Measurements from ENCODE around the gene SHROOM4. TPM values are rescaled to one million over a fixed set of nuclear protein-coding genes. Genes with fewer than 3 reads are reported as not detected.
A peak's percentile ranks its signal among the peaks of the same experiment; 100 is the strongest.

The SHROOM4 gene
- total RNA-seq, 6 experiments from 2014 or later: 0.55 to 2.0 (median 1.2) TPM

DNA sequence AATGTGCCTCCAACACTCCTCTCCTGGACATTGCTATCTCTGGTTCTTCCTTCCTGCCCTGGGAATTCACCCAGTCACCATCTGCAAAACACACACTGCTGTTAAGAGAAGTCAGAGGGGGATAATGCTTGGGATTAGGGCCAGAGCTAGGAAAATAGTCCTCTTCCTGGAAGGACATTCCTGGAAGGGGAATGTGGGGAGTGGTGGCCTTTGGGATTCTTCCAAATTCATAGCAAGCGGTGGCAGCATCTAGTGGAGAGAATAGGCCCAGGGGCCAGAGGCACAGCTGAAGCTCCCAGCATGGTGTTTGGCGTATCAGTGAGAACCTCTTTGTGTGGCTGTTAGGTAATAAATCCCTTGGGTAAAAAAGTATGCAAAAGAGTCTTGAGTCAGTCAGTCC lies 34.3 kb downstream of the SHROOM4 start:
- intact Hi-C loops (cut with DNase I): no loop called here
- H3K9me3 ChIP-seq: no peaks in the 10 kb centered on the region
- no peaks in the 10 kb centered on the region for H3K36me3 ChIP-seq
- H3K4me1 ChIP-seq: no peaks in the 10 kb centered on the region
- no peak overlapping the region for H3K4me3 ChIP-seq
- ATAC-seq: peak; percentile 24 to 69 (median 61)
- no peaks in the 10 kb centered on the region for H3K27me3 ChIP-seq
- 57% methylated on average over 2 of the region's 2 CpGs for WGBS (ENCODE audit: insufficient coverage, low coverage, low lambda C conversion rate, missing lambda C conversion rate)
- DNase-seq: no peak
- no peak for TF ChIP-seq POLR2A (IDR thresholded peaks at IDR 0.05)
- TF ChIP-seq, protein P1, sequence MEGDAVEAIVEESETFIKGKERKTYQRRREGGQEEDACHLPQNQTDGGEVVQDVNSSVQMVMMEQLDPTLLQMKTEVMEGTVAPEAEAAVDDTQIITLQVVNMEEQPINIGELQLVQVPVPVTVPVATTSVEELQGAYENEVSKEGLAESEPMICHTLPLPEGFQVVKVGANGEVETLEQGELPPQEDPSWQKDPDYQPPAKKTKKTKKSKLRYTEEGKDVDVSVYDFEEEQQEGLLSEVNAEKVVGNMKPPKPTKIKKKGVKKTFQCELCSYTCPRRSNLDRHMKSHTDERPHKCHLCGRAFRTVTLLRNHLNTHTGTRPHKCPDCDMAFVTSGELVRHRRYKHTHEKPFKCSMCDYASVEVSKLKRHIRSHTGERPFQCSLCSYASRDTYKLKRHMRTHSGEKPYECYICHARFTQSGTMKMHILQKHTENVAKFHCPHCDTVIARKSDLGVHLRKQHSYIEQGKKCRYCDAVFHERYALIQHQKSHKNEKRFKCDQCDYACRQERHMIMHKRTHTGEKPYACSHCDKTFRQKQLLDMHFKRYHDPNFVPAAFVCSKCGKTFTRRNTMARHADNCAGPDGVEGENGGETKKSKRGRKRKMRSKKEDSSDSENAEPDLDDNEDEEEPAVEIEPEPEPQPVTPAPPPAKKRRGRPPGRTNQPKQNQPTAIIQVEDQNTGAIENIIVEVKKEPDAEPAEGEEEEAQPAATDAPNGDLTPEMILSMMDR (IDR thresholded peaks at IDR 0.05): no peak
- no peak overlapping the region for H3K27ac ChIP-seq

DNA sequence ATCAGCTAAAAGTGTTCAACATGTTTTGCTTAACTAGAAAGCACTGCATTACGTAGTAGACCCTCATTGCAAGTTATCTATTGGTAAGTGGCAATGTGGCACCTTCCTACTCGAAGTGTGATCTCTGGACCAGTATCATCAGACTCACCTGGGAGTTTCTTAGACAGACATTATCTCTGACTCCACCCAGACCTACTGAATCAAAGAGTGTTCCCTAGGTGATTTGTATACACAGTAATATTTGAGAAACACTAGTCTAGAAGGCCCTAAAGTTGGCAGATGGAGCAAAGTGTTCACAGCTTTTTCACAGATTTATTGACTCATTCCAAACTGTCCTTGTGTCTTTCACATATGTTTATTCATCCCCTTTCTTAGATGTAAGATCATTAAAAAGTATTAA lies 35.7 kb downstream of the SHROOM4 start:
- TF ChIP-seq, protein P1 (IDR thresholded peaks at IDR 0.05): no peak
- no peak for TF ChIP-seq POLR2A (IDR thresholded peaks at IDR 0.05)
- Histone ChIP-seq H3K4me3 (no peak overlapping the region), H3K4me1 (no peaks in the 10 kb centered on the region), H3K36me3 (no peaks in the 10 kb centered on the region), H3K27me3 (no peaks in the 10 kb centered on the region), H3K9me3 (no peaks in the 10 kb centered on the region), H3K27ac (no peak overlapping the region)
- 36% methylated on average over 2 of the region's 2 CpGs for WGBS (ENCODE audit: insufficient coverage, low coverage, low lambda C conversion rate, missing lambda C conversion rate)
- no peak for DNase-seq
- intact Hi-C loops (cut with DNase I): no loop called here
- no peak for ATAC-seq

DNA sequence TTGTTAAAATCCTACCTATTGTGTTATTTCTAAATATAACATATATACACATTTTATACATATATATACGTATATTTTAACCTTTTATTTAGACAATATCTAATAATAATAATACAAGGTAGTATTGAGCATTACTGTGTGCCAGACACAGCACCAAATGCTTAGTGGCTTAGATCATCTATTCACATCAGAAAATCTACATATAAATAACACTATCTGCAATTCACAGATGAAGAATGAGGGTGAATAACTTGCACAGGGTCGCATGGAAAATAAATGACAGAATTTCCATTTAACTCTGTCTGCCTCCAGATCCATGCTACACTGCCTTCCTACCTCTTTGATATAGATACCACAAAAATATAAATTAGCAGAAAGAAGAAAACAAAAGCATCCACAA lies 37.7 kb downstream of the SHROOM4 start:
- no peaks in the 10 kb centered on the region for H3K27me3 ChIP-seq
- no peaks in the 10 kb centered on the region for H3K9me3 ChIP-seq
- no peak overlapping the region for H3K27ac ChIP-seq
- intact Hi-C loops (cut with DNase I): no loop called here
- no peak overlapping the region for H3K4me3 ChIP-seq
- DNase-seq: no peak
- no peaks in the 10 kb centered on the region for H3K4me1 ChIP-seq
- 61% methylated on average over 2 of the region's 2 CpGs for WGBS (ENCODE audit: insufficient coverage, low coverage, low lambda C conversion rate, missing lambda C conversion rate)
- no peak for TF ChIP-seq POLR2A (IDR thresholded peaks at IDR 0.05)
- TF ChIP-seq, protein P1 (IDR thresholded peaks at IDR 0.05): no peak
- ATAC-seq: no peak
- H3K36me3 ChIP-seq: no peaks in the 10 kb centered on the region

DNA sequence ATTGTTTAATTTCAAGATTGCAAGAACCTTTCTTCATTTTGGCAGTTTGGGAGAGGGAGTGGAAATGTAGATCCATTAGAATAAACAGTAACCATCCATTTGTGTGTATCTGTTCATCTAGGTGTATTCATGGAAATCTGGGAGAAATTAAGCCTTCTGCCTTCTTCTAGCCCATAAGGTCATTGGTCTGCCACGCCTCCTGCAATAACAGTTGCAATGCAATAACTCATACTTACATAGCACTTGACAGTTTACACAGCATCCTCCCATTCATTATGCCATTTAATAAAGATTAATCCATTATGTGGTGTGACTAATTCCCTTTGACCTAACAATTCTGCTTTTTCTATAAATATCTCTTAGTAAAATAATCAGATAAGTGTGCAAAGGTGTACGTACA lies 42.6 kb downstream of the SHROOM4 start:
- 36% methylated on average over 2 of the region's 2 CpGs for WGBS (ENCODE audit: insufficient coverage, low coverage, low lambda C conversion rate, missing lambda C conversion rate)
- H3K9me3 ChIP-seq: no peaks in the 10 kb centered on the region
- intact Hi-C loops (cut with DNase I): no loop called here
- ATAC-seq (no peak), DNase-seq (no peak)
- no peaks in the 10 kb centered on the region for H3K4me1 ChIP-seq
- peaks cover 0 to 4% of the 10 kb centered on the region in 2 donors for H3K27me3 ChIP-seq
- H3K36me3 ChIP-seq: no peaks in the 10 kb centered on the region
- TF ChIP-seq, protein P1 (IDR thresholded peaks at IDR 0.05): no peak
- no peak for TF ChIP-seq POLR2A (IDR thresholded peaks at IDR 0.05)
- H3K27ac ChIP-seq: no peak overlapping the region
- H3K4me3 ChIP-seq: no peak overlapping the region

DNA sequence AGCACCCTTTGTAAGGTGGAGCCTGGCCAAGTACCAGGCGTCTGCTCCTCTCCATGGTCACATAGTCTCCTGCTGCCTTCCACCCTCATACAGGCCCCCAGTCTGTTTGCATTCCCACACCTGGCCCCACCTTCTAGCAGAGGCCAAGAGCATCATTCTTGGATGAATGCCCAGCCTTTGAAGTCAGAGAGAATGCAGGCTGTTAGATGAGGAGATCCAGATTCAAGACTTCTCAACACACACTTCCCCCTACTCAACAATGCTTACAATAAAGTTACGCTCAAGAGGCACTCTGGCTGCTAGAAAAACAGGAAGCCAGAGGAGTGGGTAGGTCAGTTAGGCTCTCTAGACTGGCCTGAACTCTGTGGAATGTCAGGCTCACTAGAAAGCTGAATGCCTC lies 43.3 kb downstream of the SHROOM4 start:
- Histone ChIP-seq H3K27me3 (peaks cover 0 to 4% of the 10 kb centered on the region in 2 donors), H3K4me3 (no peak overlapping the region), H3K27ac (no peak overlapping the region), H3K4me1 (no peaks in the 10 kb centered on the region), H3K36me3 (no peaks in the 10 kb centered on the region), H3K9me3 (no peaks in the 10 kb centered on the region)
- ATAC-seq (no peak), DNase-seq (no peak)
- WGBS (ENCODE audit: insufficient coverage, low coverage, low lambda C conversion rate, missing lambda C conversion rate): 42% methylated on average over 2 of the region's 2 CpGs
- TF ChIP-seq, protein P1 (IDR thresholded peaks at IDR 0.05): no peak
- no peak for TF ChIP-seq POLR2A (IDR thresholded peaks at IDR 0.05)
- intact Hi-C loops (cut with DNase I): no loop called here

Measured in right lobe of liver (tissue), 6 donors.